ENCODE measurements around the gene INS.

GRCh38 chr11:2121227-2122130 is 39.5 kb downstream of the INS start:
- TF ChIP-seq CTCF (IDR thresholded peaks at IDR 0.05) (no peak), POLR2A (IDR thresholded peaks at IDR 0.05) (no peak), EP300 (IDR thresholded peaks at IDR 0.05) (no peak), POLR2AphosphoS5 (IDR thresholded peaks at IDR 0.05) (no peak)
